GM18861 (cell line): Measurements from ENCODE around the gene SURF6.

Experiments used
- ATAC-seq: cut with Tn5 transposase; IDR thresholded peaks from one replicate; pipeline ENCODE4 v1.9.1; 2021; ENCODE audit not compliant: unreplicated experiment

Gene SURF6

GRCh38 chr9:133368249-133368881 lies 32.4 kb upstream of the SURF6 start:
- ATAC-seq, result no peak

- no peak for ATAC-seq
These were observed 31.8 kb upstream of the SURF6 start for GRCh38 chr9:133367778-133368177.

GRCh38 chr9:133367221-133367620 lies 31.2 kb upstream of the SURF6 start:
- no peak for ATAC-seq

- ATAC-seq, result no peak
These were observed 30.4 kb upstream of the SURF6 start for GRCh38 chr9:133366435-133366834.

- no peak for ATAC-seq
These were observed 26.5 kb upstream of the SURF6 start for GRCh38 chr9:133362359-133363044.

GRCh38 chr9:133361507-133362092 lies 25.6 kb upstream of the SURF6 start:
- no peak for ATAC-seq

GRCh38 chr9:133360400-133361393 lies 24.7 kb upstream of the SURF6 start:
- no peak for ATAC-seq

GRCh38 chr9:133359399-133360175 lies 23.6 kb upstream of the SURF6 start:
- ATAC-seq, result no peak

GRCh38 chr9:133357656-133358055 lies 21.7 kb upstream of the SURF6 start:
- no peak for ATAC-seq

GRCh38 chr9:133356391-133357091 lies 20.6 kb upstream of the SURF6 start, which contains the start of the genes SURF1 and SURF2:
Gene SURF1 (minus strand): TSS chr9:133356487. CDS start chr9:133356453, 34 bp downstream.
Gene SURF2 (plus strand): TSS chr9:133356550. CDS start chr9:133356593, 43 bp downstream.
- ATAC-seq, result no peak

GRCh38 chr9:133355881-133356357 lies 19.9 kb upstream of the SURF6 start:
- no peak for ATAC-seq

GRCh38 chr9:133354766-133355165 lies 18.8 kb upstream of the SURF6 start:
- no peak for ATAC-seq

- no peak for ATAC-seq
These were observed 17.6 kb upstream of the SURF6 start for GRCh38 chr9:133353548-133353947.

GRCh38 chr9:133352635-133353340 lies 16.8 kb upstream of the SURF6 start:
- no peak for ATAC-seq

- no peak for ATAC-seq
These were observed 16.1 kb upstream of the SURF6 start for GRCh38 chr9:133351908-133352634.

GRCh38 chr9:133351526-133351907 lies 15.5 kb upstream of the SURF6 start:
- no peak for ATAC-seq

GRCh38 chr9:133349965-133350616 lies 14.1 kb upstream of the SURF6 start:
- ATAC-seq, result no peak
